ENCODE measurements around the gene CERS1.
A peak's percentile ranks its signal among the peaks of the same experiment; 100 is the strongest.

Gene CERS1

GRCh38 chr19:18895824-18896341, at the start of gene CERS1:
Gene CERS1, minus strand, starts transcription at chr19:18896158. Its CDS starts 86 bp downstream, at chr19:18896072.
- DNase-seq (ENCODE audit: low spot score) = no peak

- DNase-seq (ENCODE audit: low spot score) = no peak
Observed at GRCh38 chr19:18945297-18945696, 49.3 kb upstream of the CERS1 start.

GRCh38 chr19:18943465-18943864, 47.5 kb upstream of the CERS1 start:
- DNase-seq (ENCODE audit: low spot score) = no peak

- no peak for DNase-seq (ENCODE audit: low spot score)
Observed at GRCh38 chr19:18942692-18943091, 46.7 kb upstream of the CERS1 start.

- no peak for DNase-seq (ENCODE audit: low spot score)
Observed at GRCh38 chr19:18941628-18942354, 45.8 kb upstream of the CERS1 start.

GRCh38 chr19:18940769-18941627, 45.0 kb upstream of the CERS1 start, which contains the start of gene HOMER3:
Gene HOMER3, minus strand, starts transcription at chr19:18941217. Its CDS starts 2,235 bp downstream, at chr19:18938982.
- DNase-seq (ENCODE audit: low spot score) = peak; percentile 85

GRCh38 chr19:18939922-18940768, 44.2 kb upstream of the CERS1 start:
- no peak for DNase-seq (ENCODE audit: low spot score)

GRCh38 chr19:18939163-18939562, 43.2 kb upstream of the CERS1 start:
- no peak for DNase-seq (ENCODE audit: low spot score)

GRCh38 chr19:18933297-18933696, 37.3 kb upstream of the CERS1 start:
- no peak for DNase-seq (ENCODE audit: low spot score)

GRCh38 chr19:18932216-18932841, 36.4 kb upstream of the CERS1 start:
- peak; percentile 88 for DNase-seq (ENCODE audit: low spot score)

- no peak for DNase-seq (ENCODE audit: low spot score)
Observed at GRCh38 chr19:18931316-18932162, 35.6 kb upstream of the CERS1 start.

GRCh38 chr19:18929311-18929710, 33.4 kb upstream of the CERS1 start:
- DNase-seq (ENCODE audit: low spot score) = no peak

- no peak for DNase-seq (ENCODE audit: low spot score)
Observed at GRCh38 chr19:18928018-18928805, 32.3 kb upstream of the CERS1 start.

- DNase-seq (ENCODE audit: low spot score) = no peak
Observed at GRCh38 chr19:18924684-18925213, 28.8 kb upstream of the CERS1 start.

- no peak for DNase-seq (ENCODE audit: low spot score)
Observed at GRCh38 chr19:18922228-18922985, 26.4 kb upstream of the CERS1 start.

GRCh38 chr19:18921593-18921992, 25.6 kb upstream of the CERS1 start:
- DNase-seq (ENCODE audit: low spot score) = no peak

GRCh38 chr19:18920400-18920799, 24.4 kb upstream of the CERS1 start:
- no peak for DNase-seq (ENCODE audit: low spot score)

- DNase-seq (ENCODE audit: low spot score) = no peak
Observed at GRCh38 chr19:18919900-18920214, 23.9 kb upstream of the CERS1 start.
